Parathyroid adenoma (tissue), 2 donors: ENCODE data around the gene COL4A2.

Source experiments
- H2AFZ ChIP-seq: fragments of 300-600 bp; sonication (generic); one replicate; pipeline ENCODE4 v1.7.0; 2017; ENCODE audit warnings: antibody characterized with exemption, mild to moderate bottlenecking
- H3K27ac ChIP-seq: fragments of 300-600 bp; sonication (generic); one replicate; pipeline ENCODE4 v1.7.0; 2017
- H3K27me3 ChIP-seq: fragments of 300-600 bp; sonication (generic); one replicate; pipeline ENCODE4 v1.7.0; 2017; ENCODE audit warnings: low read length; ENCODE audit not compliant: control insufficient read depth, insufficient read depth
- H3K36me3 ChIP-seq: fragments of 300-600 bp; sonication (generic); one replicate; pipeline ENCODE4 v1.7.0; 2017; ENCODE audit warnings: low read length; ENCODE audit not compliant: control insufficient read depth, insufficient read depth
- H3K4me1 ChIP-seq: fragments of 300-600 bp; sonication (generic); one replicate; pipeline ENCODE4 v1.7.0; 2017; ENCODE audit warnings: control low read depth
- H3K4me2 ChIP-seq: fragments of 300-600 bp; sonication (generic); one replicate; pipeline ENCODE4 v1.7.0; 2017; ENCODE audit warnings: low read length
- H3K4me3 ChIP-seq: fragments of 300-600 bp; sonication (generic); one replicate; pipeline ENCODE4 v1.7.0; 2017; ENCODE audit warnings: low read depth, low read length
- H3K79me2 ChIP-seq: fragments of 300-600 bp; sonication (generic); one replicate; pipeline ENCODE4 v1.7.0; 2017; ENCODE audit warnings: control low read depth
- H3K9ac ChIP-seq: fragments of 300-600 bp; sonication (generic); one replicate; pipeline ENCODE4 v1.7.0; 2017; ENCODE audit warnings: mild to moderate bottlenecking
- H3K9me3 ChIP-seq: fragments of 300-600 bp; sonication (generic); one replicate; pipeline ENCODE4 v1.7.0; 2017; ENCODE audit warnings: low read length; ENCODE audit not compliant: control insufficient read depth
- TF ChIP-seq, protein P1 (sequence below): fragments of 300-600 bp; sonication (generic); IDR thresholded peaks from one replicate; pipeline ENCODE4 v1.7.0; 2017; ENCODE audit warnings: antibody characterized with exemption, mild to moderate bottlenecking
- donor health status: primary hyperparathyroidism.

The COL4A2 gene

DNA sequence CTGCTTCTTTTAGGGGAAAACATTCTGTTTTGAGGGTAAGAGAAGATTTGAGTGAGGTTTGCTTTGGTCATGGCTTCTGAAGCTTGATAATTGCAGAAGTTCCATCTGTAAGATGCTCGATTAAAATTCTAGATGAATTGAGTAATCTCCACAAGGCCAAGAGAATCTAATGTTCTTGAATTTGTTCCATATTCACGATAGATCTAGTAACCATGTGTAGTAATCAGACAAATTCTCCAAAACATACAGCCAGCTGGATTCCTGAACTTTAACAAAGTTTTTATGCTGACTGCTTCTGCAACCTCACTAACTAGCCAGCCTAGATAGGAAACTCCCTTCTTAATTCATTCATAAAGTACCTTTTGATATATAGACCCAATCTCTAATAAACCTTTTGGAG, 92.7 kb downstream of the COL4A2 start:
- Histone ChIP-seq H3K27ac (no peak overlapping the region), H3K27me3 (no peaks in the 10 kb centered on the region), H3K4me1 (peaks cover 8% of the 10 kb centered on the region), H3K79me2 (no peaks in the 10 kb centered on the region), H3K4me3 (no peak overlapping the region), H3K4me2 (no peak overlapping the region), H3K36me3 (no peaks in the 10 kb centered on the region), H3K9ac (no peak overlapping the region), H2AFZ (no peak overlapping the region), H3K9me3 (no peaks in the 10 kb centered on the region)
- TF ChIP-seq, protein P1, sequence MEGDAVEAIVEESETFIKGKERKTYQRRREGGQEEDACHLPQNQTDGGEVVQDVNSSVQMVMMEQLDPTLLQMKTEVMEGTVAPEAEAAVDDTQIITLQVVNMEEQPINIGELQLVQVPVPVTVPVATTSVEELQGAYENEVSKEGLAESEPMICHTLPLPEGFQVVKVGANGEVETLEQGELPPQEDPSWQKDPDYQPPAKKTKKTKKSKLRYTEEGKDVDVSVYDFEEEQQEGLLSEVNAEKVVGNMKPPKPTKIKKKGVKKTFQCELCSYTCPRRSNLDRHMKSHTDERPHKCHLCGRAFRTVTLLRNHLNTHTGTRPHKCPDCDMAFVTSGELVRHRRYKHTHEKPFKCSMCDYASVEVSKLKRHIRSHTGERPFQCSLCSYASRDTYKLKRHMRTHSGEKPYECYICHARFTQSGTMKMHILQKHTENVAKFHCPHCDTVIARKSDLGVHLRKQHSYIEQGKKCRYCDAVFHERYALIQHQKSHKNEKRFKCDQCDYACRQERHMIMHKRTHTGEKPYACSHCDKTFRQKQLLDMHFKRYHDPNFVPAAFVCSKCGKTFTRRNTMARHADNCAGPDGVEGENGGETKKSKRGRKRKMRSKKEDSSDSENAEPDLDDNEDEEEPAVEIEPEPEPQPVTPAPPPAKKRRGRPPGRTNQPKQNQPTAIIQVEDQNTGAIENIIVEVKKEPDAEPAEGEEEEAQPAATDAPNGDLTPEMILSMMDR, result no peak

DNA sequence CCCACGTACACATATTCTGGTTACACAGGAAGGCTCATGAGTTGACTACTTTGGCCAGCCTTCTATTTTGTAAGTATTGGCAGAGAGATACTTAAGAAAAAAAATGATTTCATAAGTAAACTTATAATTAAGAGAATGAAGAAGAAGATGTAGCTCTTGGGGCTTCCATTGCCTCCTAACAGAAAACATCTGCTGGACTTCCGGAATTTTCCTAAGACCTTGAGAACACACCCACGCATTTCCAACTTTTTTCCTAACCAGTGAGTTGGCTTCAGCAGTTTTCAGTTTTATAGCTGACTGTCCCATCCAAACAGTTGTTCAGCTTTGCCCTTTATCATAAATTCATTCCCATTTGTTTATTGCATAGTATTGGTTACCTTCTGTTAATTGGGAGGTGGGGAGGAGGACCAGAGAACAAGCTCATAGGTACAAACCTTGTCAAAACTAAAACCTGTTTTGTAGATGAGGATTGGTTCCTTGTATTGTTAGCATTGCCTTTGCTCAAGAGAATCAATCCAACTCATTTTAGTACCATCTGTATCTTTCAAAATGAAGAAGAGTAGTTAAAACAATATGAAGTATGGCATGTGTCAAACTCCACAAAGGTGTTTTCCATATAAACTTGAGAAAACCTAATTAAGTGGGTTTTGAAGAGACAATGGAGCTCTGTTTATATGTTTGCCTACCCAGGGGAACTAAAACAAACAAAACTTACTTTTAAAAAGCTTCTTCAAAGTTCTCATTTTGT, 93.9 kb downstream of the COL4A2 start:
- H2AFZ ChIP-seq, result no peak overlapping the region
- H3K4me2 ChIP-seq, result no peak overlapping the region
- H3K36me3 ChIP-seq, result no peaks in the 10 kb centered on the region
- H3K9ac ChIP-seq, result no peak overlapping the region
- no peaks in the 10 kb centered on the region for H3K9me3 ChIP-seq
- no peaks in the 10 kb centered on the region for H3K79me2 ChIP-seq
- no peak overlapping the region for H3K27ac ChIP-seq
- no peaks in the 10 kb centered on the region for H3K27me3 ChIP-seq
- no peak overlapping the region for H3K4me3 ChIP-seq
- H3K4me1 ChIP-seq, result peaks cover 8% of the 10 kb centered on the region
- TF ChIP-seq, protein P1, result no peak

DNA sequence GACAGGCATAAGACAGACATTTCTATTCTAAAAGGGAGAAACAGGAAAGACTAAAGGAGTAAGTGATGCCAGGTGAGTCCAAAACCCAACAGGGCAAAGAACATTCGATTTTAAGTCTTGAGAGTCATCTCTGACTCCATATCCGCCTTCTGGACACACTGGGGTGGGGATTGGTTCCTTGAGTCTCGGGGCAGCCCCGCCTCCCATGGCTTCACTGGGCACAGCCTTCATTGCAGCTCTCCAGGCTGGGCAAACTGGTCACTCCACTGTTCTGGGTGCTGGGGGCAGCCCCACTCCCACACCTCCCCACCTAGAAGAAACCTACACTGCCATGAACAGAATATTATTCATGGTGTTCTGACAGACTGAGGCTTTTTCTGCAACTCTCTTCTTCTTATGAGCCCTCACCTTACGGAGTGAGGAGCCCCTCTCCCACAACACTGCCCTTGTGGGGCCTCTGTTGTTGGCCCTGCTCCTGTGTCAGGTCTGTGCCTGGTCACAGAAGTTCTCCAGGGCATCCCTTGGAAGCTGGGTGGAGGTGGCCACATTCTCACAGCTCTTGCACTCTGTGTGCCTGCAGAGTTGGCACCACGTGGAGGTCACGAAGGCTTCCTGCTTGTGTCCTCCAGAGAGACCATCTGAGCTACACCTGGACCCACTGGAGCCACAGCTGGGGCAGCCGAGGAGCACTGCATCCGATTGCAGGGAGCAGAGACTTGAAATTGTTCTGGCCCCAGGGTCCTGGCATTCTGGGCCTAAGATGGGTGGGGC, 95.4 kb downstream of the COL4A2 start:
- H3K27ac ChIP-seq, result no peak overlapping the region
- no peak overlapping the region for H3K4me3 ChIP-seq
- no peaks in the 10 kb centered on the region for H3K36me3 ChIP-seq
- TF ChIP-seq, protein P1, result no peak
- H2AFZ ChIP-seq, result no peak overlapping the region
- peaks cover 8% of the 10 kb centered on the region for H3K4me1 ChIP-seq
- H3K4me2 ChIP-seq, result no peak overlapping the region
- no peaks in the 10 kb centered on the region for H3K79me2 ChIP-seq
- H3K9me3 ChIP-seq, result no peaks in the 10 kb centered on the region
- no peak overlapping the region for H3K9ac ChIP-seq
- H3K27me3 ChIP-seq, result no peaks in the 10 kb centered on the region

DNA sequence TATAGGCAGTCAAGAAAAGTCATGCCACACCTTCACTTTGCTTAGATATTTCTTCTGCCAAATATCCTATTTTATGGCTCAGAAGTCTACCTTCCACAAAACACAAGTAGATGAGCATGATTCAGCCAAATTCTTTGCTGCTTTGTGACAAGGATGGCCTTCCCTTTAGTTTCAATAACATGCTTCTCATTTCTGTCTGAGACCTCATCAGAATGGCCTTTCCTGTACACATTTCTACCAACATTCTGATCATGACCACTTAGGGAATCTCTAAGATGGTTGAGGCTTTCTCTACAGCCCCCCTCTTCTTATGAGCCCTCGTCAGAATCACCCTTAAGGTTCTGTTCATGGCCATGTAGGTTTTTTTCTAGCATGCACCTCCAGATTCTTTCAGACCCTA, 96.2 kb downstream of the COL4A2 start:
- Histone ChIP-seq H3K4me1 (peaks cover 8% of the 10 kb centered on the region), H3K27ac (no peak overlapping the region), H3K9me3 (no peaks in the 10 kb centered on the region), H3K9ac (no peak overlapping the region), H3K36me3 (no peaks in the 10 kb centered on the region), H3K79me2 (no peaks in the 10 kb centered on the region), H2AFZ (no peak overlapping the region), H3K4me2 (no peak overlapping the region), H3K27me3 (no peaks in the 10 kb centered on the region), H3K4me3 (no peak overlapping the region)
- TF ChIP-seq, protein P1, result no peak
